CD4-positive, alpha-beta T cell (primary cell): ENCODE results near the gene PUS1. TPM values are rescaled to one million over a fixed set of nuclear protein-coding genes. Genes with fewer than 3 reads are reported as not detected.

Experiments used
- ATAC-seq: fragments of 200-7000 bp; cut with Tn5 transposase; one replicate; pipeline ENCODE4 v1.10.0; 2022; ENCODE audit warnings: mild to moderate bottlenecking; ENCODE audit not compliant: poor library complexity
- CTCF ChIA-PET: fragments of 350-600 bp; sonication (Branson Sonifier 250); formaldehyde crosslinking; loops from one replicate; lab custom pipeline; 2021; ENCODE audit warnings: antibody characterized with exemption, inconsistent platforms; lab: Charles Lee
- POLR2A ChIA-PET: fragments of 350-600 bp; sonication (Branson Sonifier 250); formaldehyde crosslinking; loops from one replicate; lab custom pipeline; 2021; ENCODE audit warnings: antibody characterized with exemption, inconsistent platforms; lab: Charles Lee
- DNase-seq, 14 experiments: peaks; one replicate each; pipeline ENCODE4 v3.0.0-alpha.2; 2013 to 2020; ENCODE audit warnings: mixed read lengths in 2 of 14
- H3K27ac ChIP-seq, 2 donors: one replicate each; pipeline versions ENCODE4 v1.5.1 to v1.7.0; 2013; ENCODE audit warnings: low read length in 2 of 2, low read depth in 1 of 2, mild to moderate bottlenecking in 1 of 2
- H3K27me3 ChIP-seq, 2 experiments: 1 replicate in 1 of 2; 2 replicates in 1 of 2; pipeline versions ENCODE4 v1.6.1 to v1.7.0; 2013; ENCODE audit warnings: low read length in 2 of 2, control low read depth in 1 of 2, mild to moderate bottlenecking in 1 of 2, moderate library complexity in 1 of 2; ENCODE audit not compliant: insufficient read depth in 2 of 2, control insufficient read depth in 1 of 2
- H3K36me3 ChIP-seq: one replicate; pipeline ENCODE4 v1.6.1; 2013; ENCODE audit warnings: low read length, control low read depth; ENCODE audit not compliant: insufficient read depth
- H3K4me1 ChIP-seq: one replicate; pipeline ENCODE4 v1.6.1; 2013; ENCODE audit warnings: low read length, control low read depth; ENCODE audit not compliant: insufficient read depth
- H3K4me3 ChIP-seq: one replicate; pipeline ENCODE4 v1.5.1; 2013; ENCODE audit warnings: mild to moderate bottlenecking, low read length, moderate library complexity
- H3K9me3 ChIP-seq, 2 experiments: 1 replicate in 1 of 2; 2 replicates in 1 of 2; pipeline versions ENCODE4 v1.6.1 to v1.7.0; 2013; ENCODE audit warnings: low read length in 2 of 2, mild to moderate bottlenecking in 2 of 2, control low read depth in 1 of 2, moderate library complexity in 1 of 2; ENCODE audit not compliant: control insufficient read depth in 1 of 2, insufficient read depth in 1 of 2
- H3K27ac Mint-ChIP-seq: one replicate; pipeline ENCODE4 v1.8.0; 2020; ENCODE audit warnings: mixed read lengths
- H3K27me3 Mint-ChIP-seq: one replicate; pipeline ENCODE4 v1.8.0; 2021; ENCODE audit warnings: mixed read lengths
- H3K36me3 Mint-ChIP-seq: one replicate; pipeline ENCODE4 v1.8.0; 2021; ENCODE audit warnings: low read depth, mixed read lengths
- H3K4me1 Mint-ChIP-seq: one replicate; pipeline ENCODE4 v1.8.0; 2021; ENCODE audit warnings: low read depth, mixed read lengths
- H3K4me3 Mint-ChIP-seq: one replicate; pipeline ENCODE4 v1.8.0; 2020; ENCODE audit warnings: mild to moderate bottlenecking, mixed read lengths
- H3K9me3 Mint-ChIP-seq: one replicate; pipeline ENCODE4 v1.8.0; 2020; ENCODE audit warnings: mixed read lengths
- CTCF ChIP-seq: fragments of 200-600 bp; IDR thresholded peaks from one replicate; pipeline ENCODE4 v1.8.0; 2022; ENCODE audit warnings: antibody characterized with exemption, mild to moderate bottlenecking
- intact Hi-C, 2 experiments: fragments of 100-400 bp; cut with DNase I in 1 of 2; cut with micrococcal nuclease in 1 of 2; formaldehyde crosslinking; loops; one replicate each; pipeline versions ENCODE4 v1.15.1 to v1.9.0; 2023 to 2025; cut with DNase I, micrococcal nuclease
- total RNA-seq, 174 experiments: library from RNA in 2 of 174; stranded (reverse) in 2 of 174; gene quantifications; one replicate each; pipeline ENCODE4 v1.2.3 and lab custom pipeline; 2021 to 2026

The PUS1 gene
- total RNA-seq, 2 experiments from 2014 or later = 17.7 to 18.2 TPM

GRCh38 chr12:131920157-131920508, 8.9 kb upstream of the PUS1 start:
- peaks cover 25% of the 10 kb centered on the region for H3K36me3 ChIP-seq
- POLR2A ChIA-PET = interaction anchor here (1.8 kb wide), 1 partner anchor 10 kb away, joined by 4 read pairs; no protein-coding TSS in a partner anchor
- CTCF ChIA-PET = interaction anchor here (0.7 kb wide), 1 partner anchor 19 kb away, joined by 3 read pairs; no protein-coding TSS in a partner anchor

GRCh38 chr12:131920902-131921840, 7.9 kb upstream of the PUS1 start:
- H3K4me1 Mint-ChIP-seq = peaks cover 7% of the 10 kb centered on the region
- no peak overlapping the region for H3K27ac ChIP-seq
- no peaks in the 10 kb centered on the region for H3K27me3 ChIP-seq
- peaks cover 8% of the 10 kb centered on the region for H3K36me3 Mint-ChIP-seq
- H3K4me3 Mint-ChIP-seq = peak overlapping the region; percentile 23
- CTCF ChIA-PET = interaction anchor here (0.7 kb wide), 1 partner anchor 18 kb away, joined by 3 read pairs; no protein-coding TSS in a partner anchor
- no peaks in the 10 kb centered on the region for H3K9me3 ChIP-seq
- intact Hi-C loops = no loop called here
- no peak for TF ChIP-seq CTCF
- ATAC-seq = no peak
- H3K9me3 Mint-ChIP-seq = no peaks in the 10 kb centered on the region
- DNase-seq = no peak
- peaks cover 17% of the 10 kb centered on the region for H3K36me3 ChIP-seq
- no peaks in the 10 kb centered on the region for H3K27me3 Mint-ChIP-seq
- H3K4me3 ChIP-seq = no peak overlapping the region
- H3K27ac Mint-ChIP-seq = no peak overlapping the region
- POLR2A ChIA-PET = interaction anchor here (1.8 kb wide), 1 partner anchor 9 kb away, joined by 4 read pairs; no protein-coding TSS in a partner anchor
- H3K4me1 ChIP-seq = no peaks in the 10 kb centered on the region

More at GRCh38 chr12:131920157-131920508, 8.9 kb upstream of the PUS1 start:
- TF ChIP-seq CTCF = no peak
- no peak overlapping the region for H3K4me3 ChIP-seq
- H3K27me3 ChIP-seq = no peaks in the 10 kb centered on the region
- H3K9me3 ChIP-seq = no peaks in the 10 kb centered on the region
- Mint-ChIP-seq H3K4me1 (peaks cover 7% of the 10 kb centered on the region), H3K27me3 (no peaks in the 10 kb centered on the region), H3K36me3 (peaks cover 14% of the 10 kb centered on the region), H3K4me3 (no peak overlapping the region), H3K9me3 (no peaks in the 10 kb centered on the region), H3K27ac (no peak overlapping the region)
- H3K4me1 ChIP-seq = no peaks in the 10 kb centered on the region
- ATAC-seq (no peak), DNase-seq (no peak)
- intact Hi-C loops = no loop called here
- H3K27ac ChIP-seq = no peak overlapping the region

- Histone ChIP-seq H3K27me3 (no peaks in the 10 kb centered on the region), H3K36me3 (peaks cover 11% of the 10 kb centered on the region), H3K27ac (no peak overlapping the region), H3K4me1 (no peaks in the 10 kb centered on the region), H3K4me3 (no peak overlapping the region), H3K9me3 (no peaks in the 10 kb centered on the region)
- H3K27me3 Mint-ChIP-seq = no peaks in the 10 kb centered on the region
- no peaks in the 10 kb centered on the region for H3K9me3 Mint-ChIP-seq
- ChIA-PET POLR2A (interaction anchor here (1.8 kb wide), 1 partner anchor 8 kb away, joined by 4 read pairs; no protein-coding TSS in a partner anchor), CTCF (no interaction called here)
- ATAC-seq (no peak), DNase-seq (no peak)
- no peak overlapping the region for H3K27ac Mint-ChIP-seq
- H3K4me1 Mint-ChIP-seq = peaks cover 7% of the 10 kb centered on the region
- H3K4me3 Mint-ChIP-seq = peak overlapping the region; percentile 23
- intact Hi-C loops = no loop called here
- TF ChIP-seq CTCF = no peak
- H3K36me3 Mint-ChIP-seq = peaks cover 8% of the 10 kb centered on the region
Observed at GRCh38 chr12:131921866-131922769, 7.0 kb upstream of the PUS1 start.
